Transverse colon (tissue), 4 donors: ENCODE data around the gene JADE2. TPM values are rescaled to one million over a fixed set of nuclear protein-coding genes. Genes with fewer than 3 reads are reported as not detected.
A peak's percentile ranks its signal among the peaks of the same experiment; 100 is the strongest.

Source experiments
- DNase-seq: peaks from one replicate; pipeline ENCODE4 v3.0.0-alpha.2; 2019
- H3K27ac ChIP-seq, 4 donors: fragments of 200-600 bp; sonication (generic); 2 replicates each; pipeline ENCODE4 v1.5.1; 2016 to 2018; ENCODE audit warnings: inconsistent platforms in 4 of 4
- H3K27me3 ChIP-seq: fragments of 200-600 bp; sonication (generic); 2 replicates; pipeline ENCODE4 v1.5.1; 2017; ENCODE audit warnings: inconsistent platforms
- H3K36me3 ChIP-seq, 4 donors: fragments of 200-600 bp; sonication (generic); 2 replicates each; pipeline ENCODE4 v1.5.1; 2017 to 2019; ENCODE audit warnings: inconsistent platforms in 4 of 4
- H3K4me1 ChIP-seq, 4 donors: fragments of 200-600 bp; sonication (generic); 2 replicates each; pipeline ENCODE4 v1.5.1; 2017 to 2020; ENCODE audit warnings: inconsistent platforms in 4 of 4
- H3K4me3 ChIP-seq, 4 donors: fragments of 200-600 bp; sonication (generic); 1 replicate in 1 of 4; 2 replicates in 3 of 4; pipeline versions ENCODE4 v1.5.1 to v1.6.1; 2017 to 2019; ENCODE audit warnings: inconsistent platforms in 4 of 4
- H3K9me3 ChIP-seq, 2 donors: fragments of 200-600 bp; sonication (generic); 2 replicates each; pipeline ENCODE4 v1.5.1; 2017 to 2019; ENCODE audit warnings: inconsistent platforms in 2 of 2
- CTCF ChIP-seq, 5 experiments: fragments of 200-600 bp in 3 of 5; fragments of 450-650 bp in 2 of 5; sonication (generic) in 3 of 5; IDR thresholded peaks; 1 replicate in 2 of 5; 2 replicates in 3 of 5; pipeline ENCODE4 v1.5.1; 2016 to 2017; ENCODE audit warnings: antibody characterized with exemption in 5 of 5, inconsistent platforms in 3 of 5, mild to moderate bottlenecking in 2 of 5, moderate library complexity in 1 of 5
- EP300 ChIP-seq: sonication (generic); formaldehyde crosslinking; IDR thresholded peaks from one replicate; pipeline ENCODE4 v1.6.1; 2017; ENCODE audit warnings: antibody characterized with exemption, low read depth
- POLR2A ChIP-seq: fragments of 450-650 bp; IDR thresholded peaks from one replicate; pipeline ENCODE4 v1.6.1; 2016; ENCODE audit warnings: antibody characterized with exemption, mild to moderate bottlenecking, moderate library complexity
- POLR2AphosphoS5 ChIP-seq, 3 donors: sonication (generic); formaldehyde crosslinking; IDR thresholded peaks; one replicate each; pipeline ENCODE4 v1.6.1; 2016; ENCODE audit warnings: antibody characterized with exemption in 3 of 3
- WGBS, 2 donors: methylation state at CpG; one replicate each; pipeline ENCODE4 v1.1.5; 2018; ENCODE audit warnings: low coverage in 1 of 2; 5-methylcytosine and 5-hydroxymethylcytosine counted together
- in situ Hi-C, 4 donors: fragments of 200-750 bp; cut with MboI; loops; one replicate each; pipeline versions ENCODE4 v1.15.0 to v1.15.1; 2017; ENCODE audit warnings: low sequenced_read_pairs in 3 of 4, low pct_ligation_motif_present in 1 of 4, low pct_unique_long_range_greater_than_20kb in 1 of 4
- intact Hi-C: fragments of 100-400 bp; cut with DNase I; formaldehyde crosslinking; loops from one replicate; pipeline ENCODE4 v1.15.1; 2023; ENCODE audit warnings: low total_unique reads
- total RNA-seq, 4 donors: library from RNA; depleted of rRNA; stranded (reverse); fragments of >200 nt; gene quantifications; one replicate each; pipeline ENCODE4 v1.1.0, GENCODE V29; 2016

The JADE2 gene
- total RNA-seq, 4 donors from 2014 or later: 36.6 to 50.1 (median 41.4) TPM

DNA sequence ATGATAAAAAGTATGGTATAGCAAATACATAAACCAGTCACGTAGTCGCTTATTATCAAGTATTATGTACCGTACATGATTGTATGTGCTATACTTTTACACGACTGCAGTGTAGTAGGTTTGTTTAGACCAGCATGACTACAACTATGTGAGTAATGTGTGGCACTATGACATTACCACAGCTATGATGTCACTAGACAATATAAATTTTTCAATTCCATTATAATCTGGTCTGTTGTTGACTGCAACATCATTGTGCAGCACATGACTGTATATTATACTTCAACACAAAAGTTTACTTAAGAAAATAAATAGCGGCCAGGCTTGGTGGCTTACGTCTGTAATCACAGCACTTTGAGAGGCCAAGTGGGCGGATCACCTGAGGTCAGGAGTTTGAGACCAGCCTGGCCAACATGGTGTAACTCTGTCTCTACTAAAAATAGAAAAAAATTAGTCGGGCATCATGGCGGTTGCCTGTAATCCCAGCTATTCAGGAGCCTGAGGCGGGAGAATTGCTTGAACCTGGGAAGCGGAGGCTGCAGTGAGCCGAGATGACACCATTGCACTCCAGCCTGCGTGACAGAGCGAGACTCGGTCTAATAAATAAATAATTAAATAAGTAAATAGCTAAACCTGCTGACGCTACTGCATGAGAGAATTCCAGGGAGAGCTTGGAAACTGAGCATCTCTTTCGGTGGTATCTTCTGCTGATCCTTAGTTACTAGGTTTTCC is 24.6 kb upstream of the JADE2 start:
- WGBS, 2 donors: 91 to 92% methylated on average over 8 to 17 of the region's 17 CpGs
- intact Hi-C loops: no loop called here
- H3K4me3 ChIP-seq: no peak overlapping the region
- H3K27me3 ChIP-seq: no peaks in the 10 kb centered on the region
- no peak for TF ChIP-seq CTCF (IDR thresholded peaks at IDR 0.05)
- no peak for TF ChIP-seq EP300
- TF ChIP-seq POLR2AphosphoS5 (IDR thresholded peaks at IDR 0.05): no peak
- TF ChIP-seq POLR2A: no peak
- H3K27ac ChIP-seq: no peak overlapping the region
- DNase-seq: no peak
- no peaks in the 10 kb centered on the region for H3K36me3 ChIP-seq
- H3K9me3 ChIP-seq: no peaks in the 10 kb centered on the region
- peaks cover 14 to 36% (median 29%) of the 10 kb centered on the region in 4 donors for H3K4me1 ChIP-seq
- in situ Hi-C loops: loop anchor here in 2 of 4 donors (25.0 kb wide), 1 partner anchor 89 kb away; the partner anchor contains the start of gene CDKN2AIPNL (in 2 of the 2)

- in situ Hi-C loops: loop anchor here in 2 of 4 donors (25.0 kb wide), 1 partner anchor 90 kb away; the partner anchor contains the start of gene CDKN2AIPNL (in 2 of the 2)
- 85% methylated on average over 2 of the region's 2 CpGs; no CpG with 5 or more reads in 1 of the 2 donors for WGBS, 2 donors
- no peaks in the 10 kb centered on the region for H3K9me3 ChIP-seq
Measured at GRCh38 chr5:134502259-134502658, 23.2 kb upstream of the JADE2 start.

DNA sequence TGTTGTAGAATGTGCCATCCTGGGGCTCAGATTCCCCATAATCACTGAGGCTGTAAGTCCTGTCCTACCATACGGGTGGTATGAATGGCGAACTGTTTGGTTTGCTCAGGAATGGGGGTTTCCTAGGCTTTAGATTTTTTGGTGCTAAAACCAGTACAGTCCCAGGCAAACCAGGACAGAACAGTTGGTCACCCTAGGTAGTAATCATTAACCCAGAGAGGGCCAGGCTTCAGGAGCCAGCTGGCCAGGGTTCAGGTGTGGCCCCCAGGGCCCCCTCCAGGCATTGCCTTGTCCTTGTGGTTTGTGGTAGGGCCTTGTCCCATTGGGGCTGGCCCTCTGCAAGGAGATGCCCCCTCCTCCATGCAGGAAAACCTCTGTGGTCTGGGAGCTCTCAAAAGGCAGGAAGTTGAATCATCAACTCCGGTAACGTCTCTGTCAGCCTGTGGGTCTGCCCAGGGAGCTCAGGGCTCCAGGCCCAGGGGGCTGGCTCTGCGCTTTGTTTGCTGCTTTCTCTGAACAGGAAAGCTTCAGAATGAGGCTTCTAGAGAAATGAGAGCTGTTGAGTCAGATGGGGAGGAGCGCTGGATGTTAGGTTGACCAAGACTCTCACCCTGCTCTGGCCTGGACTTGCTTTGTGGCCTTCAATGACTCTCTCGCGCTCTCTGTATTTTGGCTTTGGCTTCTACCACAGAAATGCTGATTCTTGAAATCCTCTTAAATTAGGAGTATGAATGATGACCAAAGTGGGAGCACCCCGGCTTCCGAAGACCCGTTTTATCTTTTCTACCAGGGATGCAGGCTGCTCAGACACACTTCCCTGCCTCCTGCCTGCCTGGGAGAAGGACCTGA is 22.2 kb upstream of the JADE2 start:
- Histone ChIP-seq H3K9me3 (no peaks in the 10 kb centered on the region), H3K27me3 (no peaks in the 10 kb centered on the region), H3K4me1 (peaks cover 14 to 44% (median 34%) of the 10 kb centered on the region in 4 donors), H3K27ac (peak overlapping the region; percentile 77 to 88 (median 84)), H3K4me3 (no peak overlapping the region), H3K36me3 (no peaks in the 10 kb centered on the region)
- intact Hi-C loops (no loop called here), in situ Hi-C loops (loop anchor here in 2 of 4 donors (25.0 kb wide), 1 partner anchor 91 kb away; the partner anchor contains the start of gene CDKN2AIPNL (in 2 of the 2))
- WGBS, 2 donors: 43 to 80% methylated on average over 5 to 11 of the region's 11 CpGs
- TF ChIP-seq CTCF (IDR thresholded peaks at IDR 0.05): no peak
- peak; percentile 18 to 53 (median 47) for TF ChIP-seq POLR2AphosphoS5 (IDR thresholded peaks at IDR 0.05)
- TF ChIP-seq POLR2A: peak; percentile 16
- peak; percentile 67 for DNase-seq

More at GRCh38 chr5:134502259-134502658, 23.2 kb upstream of the JADE2 start:
- no peak for TF ChIP-seq POLR2A
- TF ChIP-seq POLR2AphosphoS5 (IDR thresholded peaks at IDR 0.05): no peak
- TF ChIP-seq EP300: no peak
- no peak for TF ChIP-seq CTCF (IDR thresholded peaks at IDR 0.05)
- no peaks in the 10 kb centered on the region for H3K36me3 ChIP-seq
- H3K4me1 ChIP-seq: peaks cover 14 to 36% (median 31%) of the 10 kb centered on the region in 4 donors
- no peaks in the 10 kb centered on the region for H3K27me3 ChIP-seq
- peak overlapping the region in 2 of 4 donors; percentile 80 to 87 for H3K27ac ChIP-seq
- intact Hi-C loops: no loop called here
- no peak for DNase-seq
- no peak overlapping the region for H3K4me3 ChIP-seq
